K562 (cell line): ENCODE measurements around the gene S100P. TPM values are rescaled to one million over a fixed set of nuclear protein-coding genes. Genes with fewer than 3 reads are reported as not detected.

ENCODE experiments used
- ATF3 ChIP-seq, 2 experiments: fragments of 450-650 bp in 1 of 2; sonication (generic) in 1 of 2; formaldehyde crosslinking in 1 of 2; IDR thresholded peaks in 1 of 2; conservative IDR thresholded peaks in 1 of 2; 2 replicates each; pipeline versions ENCODE4 v1.6.1 to v1.8.1; 2016 to 2023; ENCODE audit warnings: mild to moderate bottlenecking in 2 of 2, moderate library complexity in 2 of 2, inconsistent platforms in 1 of 2, missing genetic modification reagents in 1 of 2
- BCLAF1 ChIP-seq, 2 experiments: fragments of 450-650 bp in 1 of 2; IDR thresholded peaks; 2 replicates each; pipeline ENCODE4 v1.6.1; 2011 to 2017; ENCODE audit warnings: low read depth in 2 of 2, antibody characterized with exemption in 1 of 2, borderline replicate concordance in 1 of 2, low read length in 1 of 2, mild to moderate bottlenecking in 1 of 2, mixed read lengths in 1 of 2; ENCODE audit not compliant: control insufficient read depth in 1 of 2
- CREBBP ChIP-seq: IDR thresholded peaks from one replicate; pipeline ENCODE4 v1.6.1; 2012; ENCODE audit warnings: low read depth, mild to moderate bottlenecking, control low read depth, inconsistent platforms, low read length
- FOXK2 ChIP-seq, 2 experiments: fragments of 450-650 bp; IDR thresholded peaks in 1 of 2; conservative IDR thresholded peaks in 1 of 2; 2 replicates each; pipeline ENCODE4 v1.6.1; 2016; ENCODE audit warnings: low read depth in 2 of 2, mild to moderate bottlenecking in 1 of 2
- GTF2A2 ChIP-seq: IDR thresholded peaks from 2 replicates; pipeline ENCODE4 v1.6.1; 2016; ENCODE audit warnings: mild to moderate bottlenecking, missing genetic modification characterization, missing compliant biosample characterization
- KAT2B ChIP-seq: IDR thresholded peaks from one replicate; pipeline ENCODE4 v1.6.1; 2012; ENCODE audit warnings: low read depth, mild to moderate bottlenecking, control low read depth, inconsistent platforms, low read length, moderate library complexity
- MTF1 ChIP-seq: fragments of 250-450 bp; sonication (Bioruptor Pico); IDR thresholded peaks from 2 replicates; pipeline ENCODE4 v1.9.0; 2021; ENCODE audit warnings: moderate library complexity, mild to moderate bottlenecking, inconsistent platforms, borderline replicate concordance
- MXI1 ChIP-seq: IDR thresholded peaks from 2 replicates; pipeline ENCODE4 v1.6.1; 2011; ENCODE audit warnings: low read depth, mild to moderate bottlenecking, improper control_type of control experiment, low read length
- NCOA1 ChIP-seq: fragments of 450-650 bp; IDR thresholded peaks from 2 replicates; pipeline ENCODE4 v1.6.1; 2016; ENCODE audit warnings: low read depth
- PATZ1 ChIP-seq: fragments of 250-450 bp; sonication (Bioruptor Pico); IDR thresholded peaks from 2 replicates; pipeline ENCODE4 v1.5.0; 2020; ENCODE audit warnings: mild to moderate bottlenecking, borderline replicate concordance
- PHF8 ChIP-seq: fragments of 200-600 bp; sonication (generic); IDR thresholded peaks from 2 replicates; pipeline ENCODE4 v1.6.1; 2012; ENCODE audit warnings: mixed run types, mild to moderate bottlenecking, inconsistent platforms, low read length, moderate library complexity, borderline replicate concordance
- POLR2H ChIP-seq: IDR thresholded peaks from 2 replicates; pipeline ENCODE4 v1.6.1; 2016; ENCODE audit warnings: missing genetic modification characterization, low read depth, mild to moderate bottlenecking, control low read depth, missing compliant biosample characterization, moderate library complexity
- PURB ChIP-seq: sonication (generic); formaldehyde crosslinking; IDR thresholded peaks from 2 replicates; pipeline ENCODE4 v1.9.0; 2021; ENCODE audit warnings: low read depth, mild to moderate bottlenecking, missing genetic modification reagents
- RFX7 ChIP-seq: fragments of 250-450 bp; sonication (Bioruptor Pico); IDR thresholded peaks from 2 replicates; pipeline ENCODE4 v1.5.1; 2021; ENCODE audit warnings: mild to moderate bottlenecking
- SMARCA4 ChIP-seq: fragments of 450-650 bp; IDR thresholded peaks from 2 replicates; pipeline ENCODE4 v1.6.1; 2016
- STAG1 ChIP-seq: sonication (generic); formaldehyde crosslinking; IDR thresholded peaks from 2 replicates; pipeline ENCODE4 v1.5.0; 2020; ENCODE audit warnings: missing genetic modification reagents, borderline replicate concordance
- STAT5A ChIP-seq: IDR thresholded peaks from 2 replicates; pipeline ENCODE4 v1.6.1; 2012; ENCODE audit warnings: low read length, inconsistent platforms, borderline replicate concordance
- SUPT5H ChIP-seq: fragments of 450-650 bp; IDR thresholded peaks from 2 replicates; pipeline ENCODE4 v1.6.1; 2016
- TARDBP ChIP-seq: fragments of 450-650 bp; IDR thresholded peaks from 2 replicates; pipeline ENCODE4 v1.6.1; 2016
- YY1 ChIP-seq, 3 experiments: IDR thresholded peaks; 2 replicates each; pipeline ENCODE4 v1.6.1; 2011; ENCODE audit warnings: low read length in 2 of 3, mild to moderate bottlenecking in 2 of 3, moderate library complexity in 2 of 3, borderline replicate concordance in 1 of 3, control low read depth in 1 of 3, low read depth in 1 of 3; ENCODE audit not compliant: insufficient read depth in 3 of 3, insufficient replicate concordance in 2 of 3, control insufficient read depth in 1 of 3, insufficient read length in 1 of 3; ENCODE audit errors: extremely low read depth in 1 of 3
- ZNF586 ChIP-seq: fragments of 450-650 bp; formaldehyde crosslinking; conservative IDR thresholded peaks from 2 replicates; pipeline ENCODE4 v1.4.0; 2020; ENCODE audit warnings: mild to moderate bottlenecking, moderate library complexity
- polyA plus RNA-seq, 8 experiments: library from polyadenylated mRNA; depleted of rRNA in 4 of 8; stranded (reverse) in 5 of 8; unstranded in 3 of 8; fragments of >200 nt; fragmentation: Nextera tagmentation in 2 of 8; fragmentation: Illumina TruSeq in 1 of 8; extraction: Ambion mirVana in 2 of 8; extraction: Trizol in 1 of 8; gene quantifications; 2 replicates each; pipeline versions ENCODE4 v1.2.1 to v1.2.3, GENCODE V29; 2011 to 2014; ENCODE audit warnings: inconsistent platforms in 1 of 8, missing spikeins in 1 of 8
- total RNA-seq, 7 experiments: library from RNA; depleted of rRNA in 6 of 7; stranded (reverse); fragments of >200 nt in 6 of 7; fragmentation: Illumina TruSeq in 2 of 7; extraction: Trizol in 2 of 7; gene quantifications; 2 replicates each; pipeline versions ENCODE4 v1.2.1 to v1.2.3, GENCODE V29; 2011 to 2021; ENCODE audit warnings: low replicate concordance in 1 of 7

Gene S100P
- total and polyA plus RNA-seq, 9 of the 15 experiments (the other 6 are each of a cell fraction or from before 2014, with no cell fraction given), result 4.1 to 23.8 (median 7.5) TPM

GRCh38 chr4:6730603-6731317 is 37.1 kb downstream of the S100P start (continued):
- TF ChIP-seq BCLAF1 (IDR thresholded peaks at IDR 0.05; ENCODE audit: borderline replicate concordance in 1 of 2, control insufficient read depth in 1 of 2, low read depth in 2 of 2, low read length in 1 of 2) (no peak), PHF8 (peak; percentile 57; the same call in 1 of the 2 replicates), SMARCA4 (peak; percentile 98), NCOA1 (peak; percentile 88; the same call in 1 of the 2 replicates), ATF3 (IDR thresholded peaks at IDR 0.05) (peak; percentile 36), ATF3 (CRISPR knock-in tag; conservative IDR thresholded peaks at IDR 0.05) (no peak), ZNF586 (CRISPR knock-in tag) (no peak), POLR2H (tag) (peak; percentile 79), STAT5A (peak; percentile 94), MTF1 (CRISPR knock-in tag) (no peak), MXI1 (no peak), YY1 (IDR thresholded peaks at IDR 0.05; ENCODE audit: borderline replicate concordance in 1 of 3, control insufficient read depth in 1 of 3, extremely low read depth in 1 of 3, insufficient read depth in 3 of 3, insufficient read length in 1 of 3, insufficient replicate concordance in 2 of 3, low read depth in 1 of 3, low read length in 2 of 3) (no peak), CREBBP (no peak), PURB (CRISPR knock-in tag) (no peak), PATZ1 (CRISPR knock-in tag) (no peak), TARDBP (peak; percentile 99), KAT2B (no peak), STAG1 (CRISPR knock-in tag) (no peak), RFX7 (no peak), GTF2A2 (no peak), SUPT5H (peak; percentile 59; the same call in 1 of the 2 replicates), FOXK2 (conservative IDR thresholded peaks at IDR 0.05 in 1 of 2, IDR thresholded peaks at IDR 0.05 in 1 of 2; ENCODE audit: low read depth in 2 of 2) (peak; percentile 62 to 68)
